Stimulated activated naive CD8-positive, alpha-beta T cell treated with anti-CD3 and anti-CD28 coated beads, Interleukin-15, Interleukin-2, amounts not matched to agents 100 U/mL and 50 U/mL, for 24 hours (primary cell): ENCODE measurements around the gene DRGX.

Experiments used
- ATAC-seq: fragments of 150-1000 bp; cut with Tn5 transposase; one replicate; pipeline ENCODE4 v1.10.0; 2021
- DNase-seq: peaks from one replicate; pipeline ENCODE4 v3.0.0; 2021

DRGX gene

GRCh38 chr10:49407552-49408137, 11.8 kb upstream of the DRGX start:
- DNase-seq (peak; percentile 78), ATAC-seq (peak; percentile 50)

GRCh38 chr10:49407151-49407550, 11.3 kb upstream of the DRGX start:
- ATAC-seq (no peak), DNase-seq (no peak)

- DNase-seq (no peak), ATAC-seq (no peak)
These were observed 8.5 kb upstream of the DRGX start for GRCh38 chr10:49404321-49404878.

GRCh38 chr10:49403363-49403762, 7.5 kb upstream of the DRGX start:
- no peak for ATAC-seq
- DNase-seq = no peak

GRCh38 chr10:49400365-49400764, 4.5 kb upstream of the DRGX start:
- ATAC-seq = no peak
- DNase-seq = no peak

GRCh38 chr10:49398986-49399385, 3.1 kb upstream of the DRGX start:
- no peak for ATAC-seq

GRCh38 chr10:49398000-49398861, 2.3 kb upstream of the DRGX start:
- DNase-seq (peak; percentile 74), ATAC-seq (peak; percentile 80)

More at GRCh38 chr10:49398986-49399385, 3.1 kb upstream of the DRGX start:
- DNase-seq = no peak

- DNase-seq (no peak), ATAC-seq (peak; percentile 28)
These were observed 1.4 kb upstream of the DRGX start for GRCh38 chr10:49397036-49397999.

GRCh38 chr10:49396666-49396999, 744 bp upstream of the DRGX start:
- ATAC-seq = no peak
- no peak for DNase-seq

GRCh38 chr10:49394933-49395740, 752 bp downstream of the DRGX start:
- ATAC-seq (no peak), DNase-seq (no peak)

- DNase-seq (no peak), ATAC-seq (no peak)
These were observed 2.1 kb downstream of the DRGX start for GRCh38 chr10:49393757-49394156.

- DNase-seq (no peak), ATAC-seq (no peak)
These were observed 2.6 kb downstream of the DRGX start for GRCh38 chr10:49393301-49393700.

GRCh38 chr10:49389361-49389933, 6.4 kb downstream of the DRGX start:
- no peak for ATAC-seq

GRCh38 chr10:49388161-49388560, 7.7 kb downstream of the DRGX start:
- ATAC-seq (no peak), DNase-seq (no peak)

More at GRCh38 chr10:49389361-49389933, 6.4 kb downstream of the DRGX start:
- DNase-seq = no peak

GRCh38 chr10:49387071-49387470, 8.8 kb downstream of the DRGX start:
- DNase-seq = no peak
- no peak for ATAC-seq

- no peak for DNase-seq
- ATAC-seq = no peak
These were observed 9.7 kb downstream of the DRGX start for GRCh38 chr10:49385939-49386922.

- DNase-seq = no peak
- ATAC-seq = no peak
These were observed 11.5 kb downstream of the DRGX start for GRCh38 chr10:49384268-49384953.

- no peak for DNase-seq
- ATAC-seq = no peak
These were observed 12.0 kb downstream of the DRGX start for GRCh38 chr10:49383853-49384252.

- ATAC-seq = no peak
These were observed 13.1 kb downstream of the DRGX start for GRCh38 chr10:49382826-49383225.

More at GRCh38 chr10:49382826-49383225, 13.1 kb downstream of the DRGX start:
- no peak for DNase-seq
